Measurements from ENCODE around the gene SERPINI2.

Gene SERPINI2, protein sequence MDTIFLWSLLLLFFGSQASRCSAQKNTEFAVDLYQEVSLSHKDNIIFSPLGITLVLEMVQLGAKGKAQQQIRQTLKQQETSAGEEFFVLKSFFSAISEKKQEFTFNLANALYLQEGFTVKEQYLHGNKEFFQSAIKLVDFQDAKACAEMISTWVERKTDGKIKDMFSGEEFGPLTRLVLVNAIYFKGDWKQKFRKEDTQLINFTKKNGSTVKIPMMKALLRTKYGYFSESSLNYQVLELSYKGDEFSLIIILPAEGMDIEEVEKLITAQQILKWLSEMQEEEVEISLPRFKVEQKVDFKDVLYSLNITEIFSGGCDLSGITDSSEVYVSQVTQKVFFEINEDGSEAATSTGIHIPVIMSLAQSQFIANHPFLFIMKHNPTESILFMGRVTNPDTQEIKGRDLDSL

DNA sequence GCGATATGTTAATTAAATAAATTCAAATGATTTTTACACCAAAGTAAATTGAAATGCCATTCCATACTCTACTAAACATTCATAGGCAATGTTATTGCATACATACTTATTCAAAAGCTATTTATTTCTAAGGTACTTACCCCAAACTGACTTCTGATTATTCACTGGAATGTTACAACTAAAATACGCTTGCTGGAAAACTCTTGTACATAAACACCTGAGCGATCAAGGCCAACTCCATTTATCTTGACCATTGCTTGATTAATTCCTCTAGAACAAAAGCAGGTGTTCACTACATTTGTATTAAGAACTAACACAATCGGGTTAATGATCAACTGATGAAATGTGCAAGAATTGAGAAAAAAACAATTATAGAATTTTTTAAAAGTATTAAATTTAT, at the start of gene SERPINI2:
TSS of gene SERPINI2 (minus strand) at position 180 of the 400 bp plus-strand sequence. CDS start 2,208 bp downstream, outside the sequence.
- DNase-seq, result no peak

DNA sequence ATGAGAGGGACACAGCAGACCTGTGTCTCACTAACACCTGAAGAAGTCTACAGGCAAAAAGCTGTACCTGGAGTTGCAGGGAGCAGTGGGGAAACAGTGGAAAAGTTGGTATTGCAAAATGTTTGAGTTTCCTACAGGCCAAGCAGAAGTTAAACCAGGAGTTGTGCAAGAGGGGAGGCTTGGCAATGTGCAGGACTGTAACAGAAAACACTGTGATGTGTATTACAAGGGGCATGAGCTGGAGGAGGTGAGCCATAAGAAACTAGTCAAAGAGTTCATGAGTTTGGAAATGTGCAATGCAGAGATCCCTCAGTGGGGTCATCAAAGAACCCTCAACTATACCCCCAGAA, 47.1 kb upstream of the SERPINI2 start:
- DNase-seq, result no peak

DNA sequence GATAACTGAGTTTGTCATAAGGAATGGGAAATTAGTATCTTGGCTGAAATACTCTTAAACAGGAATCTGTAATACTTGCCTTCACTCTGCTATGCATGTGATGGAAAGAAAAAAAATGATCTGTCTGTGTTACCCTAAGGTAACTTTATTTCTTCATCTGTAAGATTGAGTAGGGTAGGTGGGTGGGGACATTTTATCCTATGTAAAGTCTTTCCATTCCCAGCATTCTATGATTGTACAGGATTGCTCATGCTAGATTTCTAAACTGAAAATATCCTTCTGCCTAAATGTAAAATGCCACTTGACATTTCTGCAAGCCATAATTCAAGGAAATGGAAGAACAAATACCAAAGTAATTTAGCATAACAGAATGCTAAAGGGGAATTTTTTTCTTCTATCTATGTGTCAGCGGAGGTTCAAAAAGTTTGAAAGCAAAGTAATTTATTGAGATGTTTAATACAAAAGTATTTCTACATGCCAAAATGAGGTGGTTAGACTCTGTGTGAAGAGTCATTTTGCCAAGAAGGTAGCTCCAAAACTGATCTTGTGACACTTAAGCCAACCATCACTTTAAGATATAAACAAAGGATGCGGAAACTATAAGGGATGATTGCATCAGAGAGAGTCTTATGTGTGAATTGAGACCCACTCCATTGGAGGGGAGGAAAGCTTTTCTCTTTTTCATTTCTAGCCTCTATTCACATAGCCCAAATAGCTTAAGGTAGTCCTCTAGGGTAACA, 46.6 kb upstream of the SERPINI2 start:
- DNase-seq, result no peak

DNA sequence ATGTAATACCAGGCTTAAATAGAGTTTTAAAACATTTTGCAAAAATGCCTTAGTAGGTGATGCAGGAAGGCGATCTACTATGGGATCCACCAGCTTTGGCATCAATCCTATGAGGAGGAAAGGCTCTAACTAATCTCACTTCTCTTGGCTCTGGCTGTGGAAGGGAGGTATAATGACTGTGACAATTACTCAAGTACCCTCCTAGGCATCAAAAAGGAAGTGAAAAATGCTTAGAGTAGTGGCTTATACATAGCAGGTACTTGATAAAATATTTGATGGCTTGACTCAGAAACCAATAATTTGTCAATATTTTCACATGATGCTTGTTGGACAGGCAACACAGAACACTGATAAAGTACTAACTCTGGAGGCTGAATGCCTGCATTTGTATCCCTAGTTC, 34.1 kb upstream of the SERPINI2 start:
- DNase-seq, result no peak

DNA sequence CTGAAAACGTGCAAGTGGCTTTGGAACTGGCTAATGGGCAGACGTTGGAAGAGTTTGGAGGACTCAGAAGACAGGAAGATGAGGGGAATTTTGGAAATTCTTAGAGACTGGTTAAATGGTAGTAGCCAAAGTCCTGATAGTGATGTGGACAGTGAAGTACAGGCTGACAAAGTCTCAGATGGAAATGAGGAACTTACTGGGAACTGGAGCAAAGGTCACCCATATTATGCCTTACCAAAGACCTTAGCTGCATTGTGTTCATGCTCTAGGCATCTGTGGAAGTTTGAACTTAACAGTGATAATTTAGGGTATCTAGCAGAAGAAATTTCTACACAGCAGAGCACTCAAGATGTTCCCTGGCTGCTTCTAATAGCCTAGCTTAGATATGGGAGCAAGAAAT, 28.6 kb upstream of the SERPINI2 start:
- no peak for DNase-seq

DNA sequence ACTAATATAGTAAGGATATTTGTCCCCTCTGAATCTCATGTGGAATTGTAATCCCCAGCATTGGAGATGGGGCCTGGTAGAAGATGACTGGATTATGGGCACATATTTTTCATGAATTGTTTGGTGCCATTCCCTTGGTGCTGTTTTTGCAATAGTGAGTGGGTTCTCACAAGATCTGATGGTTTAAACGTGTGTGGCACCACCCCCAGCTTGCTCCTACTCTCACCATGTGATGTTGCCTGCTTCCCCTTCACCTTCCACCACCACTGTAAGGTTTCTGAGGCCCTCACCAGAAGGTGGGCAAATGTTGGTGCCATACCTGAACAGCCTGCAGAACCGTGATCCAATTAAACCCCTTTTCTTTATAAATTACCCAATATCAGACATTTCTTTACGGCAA, 28.1 kb upstream of the SERPINI2 start:
- DNase-seq, result no peak

DNA sequence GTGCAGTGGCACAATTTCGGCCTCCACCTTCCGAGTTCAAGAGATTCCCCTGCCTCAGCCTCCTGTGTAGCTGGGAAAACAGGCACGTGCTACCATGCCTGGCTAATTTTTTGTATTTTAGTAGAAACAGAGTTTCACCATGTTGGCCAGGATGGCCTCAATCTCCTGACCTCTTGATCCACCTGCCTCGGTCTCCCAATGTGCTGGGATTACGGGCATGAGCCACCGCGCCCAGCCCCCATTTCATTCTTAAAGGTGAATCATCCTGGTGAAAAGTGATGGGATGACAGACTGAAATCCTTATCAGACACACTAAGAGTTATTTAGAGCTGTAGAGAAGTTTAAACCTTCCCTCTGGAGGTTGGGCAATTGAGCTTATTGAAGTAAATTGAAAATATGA, 24.1 kb upstream of the SERPINI2 start:
- DNase-seq, result no peak

DNA sequence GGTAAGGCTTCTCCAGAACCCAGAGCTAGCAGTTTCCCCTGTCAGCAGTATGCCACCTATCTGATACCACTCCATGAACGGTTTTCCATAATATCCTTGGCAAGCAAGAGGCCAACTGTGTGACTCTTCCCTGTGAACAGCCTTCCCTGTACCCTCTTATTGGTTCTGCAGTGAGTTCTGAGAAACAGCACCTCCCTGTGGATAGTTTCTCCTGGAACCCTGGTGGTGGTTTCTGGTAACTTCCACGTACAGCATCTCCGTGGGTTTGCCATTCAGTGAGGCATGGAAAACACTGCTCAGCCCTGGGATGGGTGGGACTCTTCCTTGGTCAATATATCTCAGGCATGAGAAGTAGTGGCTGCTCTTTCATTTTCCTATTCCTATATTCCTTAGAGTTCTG, 19.4 kb upstream of the SERPINI2 start:
- no peak for DNase-seq

DNA sequence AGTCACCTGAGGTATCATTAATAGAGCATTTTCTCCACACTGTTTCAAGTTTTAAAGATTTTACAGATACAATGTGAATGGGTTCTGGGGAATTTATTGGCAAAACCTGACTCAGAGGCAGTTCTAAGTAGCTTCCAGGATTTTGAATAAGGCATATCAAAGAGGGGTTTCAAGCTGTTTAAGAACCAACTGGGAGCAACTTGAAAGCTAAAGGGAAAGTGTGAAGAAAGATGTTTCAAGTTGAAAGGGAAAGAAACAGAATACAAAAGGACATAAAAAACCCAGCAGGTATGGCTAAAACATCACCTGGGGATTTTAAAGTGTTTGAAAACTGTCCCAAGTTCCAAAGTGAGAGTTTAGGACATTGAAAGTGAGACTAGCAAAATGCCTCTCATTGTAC, 17.8 kb upstream of the SERPINI2 start:
- no peak for DNase-seq

DNA sequence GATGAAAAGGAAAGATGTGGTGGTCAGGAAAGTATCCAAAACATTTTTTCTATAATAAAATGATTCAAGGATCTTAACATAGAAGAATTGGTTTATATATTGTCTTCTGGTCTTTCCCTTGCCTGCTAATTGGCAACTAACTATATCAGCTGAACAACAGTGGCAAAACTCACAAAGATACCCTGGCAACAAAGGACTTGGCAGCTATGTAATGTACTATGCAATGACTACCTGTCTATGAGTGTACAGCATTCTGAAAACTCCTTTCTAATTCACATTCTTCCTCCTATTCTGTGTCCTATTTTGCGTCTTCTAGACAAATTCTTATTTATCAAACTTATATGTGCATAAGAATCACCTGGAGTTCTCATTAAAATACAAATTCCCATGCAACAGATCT, 15.7 kb upstream of the SERPINI2 start:
- no peak for DNase-seq

DNA sequence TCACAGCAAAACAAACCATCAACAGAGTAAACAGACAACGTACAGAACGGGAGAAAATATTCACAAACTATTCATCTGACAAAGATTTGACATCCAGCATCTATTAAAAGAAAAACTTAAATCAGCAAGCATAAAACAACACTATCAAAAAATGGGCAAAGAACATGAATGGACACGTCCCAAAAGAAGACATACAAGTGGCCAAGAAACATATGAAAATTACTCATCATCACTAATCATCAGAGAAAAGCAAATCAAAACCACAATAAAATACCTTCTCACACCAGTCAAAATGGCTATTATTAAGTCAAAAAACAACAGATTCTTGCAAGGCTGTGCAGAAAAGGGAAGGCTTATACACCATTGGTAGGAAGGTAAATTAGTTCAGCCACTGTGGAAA, 13.7 kb upstream of the SERPINI2 start:
- no peak for DNase-seq

DNA sequence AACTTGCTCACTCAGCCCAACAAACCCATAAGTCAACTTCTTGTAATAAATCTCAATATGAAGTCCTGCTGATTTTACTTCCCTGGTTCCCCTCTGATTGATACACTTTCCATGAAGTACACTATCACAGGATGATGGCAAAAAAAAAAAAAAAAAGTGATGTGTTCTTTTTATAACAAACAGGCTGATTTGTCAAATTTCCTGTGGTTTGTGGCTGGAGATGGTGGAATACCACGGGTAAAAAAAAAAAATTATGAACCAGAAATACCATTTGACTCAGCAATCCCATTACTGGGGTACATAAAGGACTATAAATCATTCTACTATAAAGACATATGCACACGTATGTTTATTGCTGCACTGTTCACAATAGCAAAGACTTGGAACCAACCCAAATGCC, 10.7 kb upstream of the SERPINI2 start:
- DNase-seq, result no peak

DNA sequence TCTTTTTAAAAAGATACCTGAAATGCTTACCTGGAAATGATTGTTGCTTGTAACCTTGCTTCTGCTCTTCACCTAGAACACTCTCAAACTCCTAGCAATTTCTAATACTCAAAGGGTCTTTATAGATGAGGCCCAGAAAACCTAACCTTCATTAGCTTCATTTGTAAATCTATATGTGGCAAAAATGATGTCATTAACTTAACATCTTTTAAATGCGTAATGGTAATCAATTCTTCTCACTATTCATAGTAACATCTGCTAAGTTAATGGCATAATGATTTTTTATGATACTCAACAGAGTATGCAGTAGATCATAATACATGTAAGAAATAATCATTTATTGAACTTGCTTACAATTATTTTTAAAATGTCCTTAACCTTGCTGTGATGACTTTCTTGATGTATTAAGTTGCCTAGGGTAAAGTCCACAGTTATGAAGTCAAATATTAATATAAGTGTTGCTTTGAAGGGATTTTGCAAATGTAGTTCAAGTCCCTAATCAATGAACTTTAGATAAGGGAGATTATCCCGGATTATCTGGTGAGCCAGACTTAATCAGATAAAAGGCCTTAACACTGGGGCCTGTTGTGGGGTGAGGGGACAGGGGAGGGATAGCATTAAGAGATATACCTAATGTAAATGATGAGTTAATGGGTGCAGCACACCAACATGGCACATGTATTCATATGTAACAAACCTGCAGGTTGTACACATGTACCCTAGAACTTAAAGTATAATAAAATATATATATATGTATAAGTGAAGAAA, 10.1 kb upstream of the SERPINI2 start:
- DNase-seq, result no peak

DNA sequence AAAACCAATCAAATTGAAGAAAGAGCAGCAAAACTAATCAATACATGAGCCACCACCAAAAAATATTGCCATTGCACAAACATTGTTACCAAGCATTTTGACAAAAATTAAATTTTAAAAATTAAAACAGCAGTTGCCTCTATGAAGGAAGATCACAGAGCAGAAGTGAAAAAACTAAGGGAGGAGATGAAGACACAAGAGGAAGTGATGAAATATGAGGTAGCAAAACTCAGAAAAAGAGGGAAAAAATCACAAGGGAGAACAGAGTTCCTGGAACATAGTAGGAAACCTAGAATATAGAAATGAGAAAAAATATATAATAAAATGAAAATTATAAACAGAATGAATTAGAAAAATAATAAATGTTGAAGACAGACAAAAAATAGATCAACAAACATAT, 7.3 kb upstream of the SERPINI2 start:
- no peak for DNase-seq

DNA sequence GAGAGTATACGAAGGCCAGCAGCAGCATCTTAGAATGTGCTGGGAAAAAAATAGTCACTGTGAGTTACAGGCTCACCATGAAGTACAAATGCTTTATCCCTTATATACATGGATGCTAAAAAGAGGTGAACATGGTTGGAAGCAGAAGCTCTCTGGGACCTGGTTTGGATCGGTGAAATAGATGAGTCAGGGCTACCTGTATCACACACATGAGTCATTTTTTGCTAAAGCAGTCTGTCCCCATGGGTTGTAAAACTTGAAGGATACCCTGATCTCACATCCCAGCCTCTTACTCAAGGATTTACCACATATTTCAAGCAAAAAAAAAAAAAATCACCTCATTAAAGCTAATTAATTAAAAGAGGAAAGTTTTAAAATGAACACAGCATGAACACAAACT, 6.9 kb upstream of the SERPINI2 start:
- no peak for DNase-seq

DNA sequence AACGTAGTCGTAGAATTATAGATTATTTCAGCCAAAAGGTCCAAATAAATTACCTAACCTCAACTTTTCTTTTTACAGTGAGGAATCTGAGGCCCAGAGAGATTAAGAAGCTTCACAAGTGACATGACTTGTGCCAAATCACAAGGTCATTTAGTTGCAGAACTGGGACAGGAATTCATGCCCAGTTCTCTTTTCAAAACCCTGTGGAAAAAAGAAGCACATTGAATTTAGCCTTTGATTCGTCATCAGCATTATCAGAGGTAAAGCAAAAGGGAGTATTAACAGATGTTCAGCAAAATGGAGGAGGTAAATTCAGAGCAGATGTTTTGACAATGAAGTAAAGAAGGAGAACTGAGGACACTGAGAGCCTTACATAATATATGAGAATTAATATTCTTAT, 4.5 kb downstream of the SERPINI2 start:
- no peak for DNase-seq

DNA sequence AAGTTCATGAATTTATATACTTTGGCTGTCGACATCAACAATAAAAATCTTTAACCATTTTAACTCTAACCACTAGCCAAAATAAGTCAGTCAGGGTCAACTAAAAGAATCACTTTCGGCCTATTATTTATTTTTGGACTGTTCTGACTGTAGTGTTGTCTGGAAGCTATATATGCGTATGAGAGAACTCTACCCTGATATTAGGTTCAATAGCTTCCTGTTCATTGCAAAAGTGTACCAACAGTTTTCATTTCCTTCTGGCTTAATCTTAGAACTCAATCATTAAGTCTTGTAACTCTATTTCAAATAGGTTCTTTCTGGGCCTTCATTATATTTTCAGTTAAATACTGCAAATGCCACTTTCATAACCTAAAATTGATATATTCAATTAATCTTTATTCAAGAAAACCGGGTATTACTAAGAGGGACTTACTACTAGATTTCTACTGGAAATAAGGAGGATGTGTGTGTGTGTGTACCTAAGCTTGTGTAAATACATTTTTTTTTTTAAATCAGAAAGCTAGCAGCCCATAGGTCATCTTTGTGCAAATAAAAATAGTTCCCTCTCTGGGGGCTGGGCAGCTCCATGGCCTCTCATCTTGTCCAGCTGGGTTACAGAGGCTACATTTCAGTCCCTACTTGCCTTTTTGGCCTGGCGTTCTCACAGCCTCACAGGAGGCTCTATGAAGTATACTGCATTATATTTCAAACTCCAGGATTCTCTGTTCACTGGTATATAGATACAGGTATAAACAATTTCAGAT, 5.8 kb downstream of the SERPINI2 start:
- DNase-seq, result no peak

DNA sequence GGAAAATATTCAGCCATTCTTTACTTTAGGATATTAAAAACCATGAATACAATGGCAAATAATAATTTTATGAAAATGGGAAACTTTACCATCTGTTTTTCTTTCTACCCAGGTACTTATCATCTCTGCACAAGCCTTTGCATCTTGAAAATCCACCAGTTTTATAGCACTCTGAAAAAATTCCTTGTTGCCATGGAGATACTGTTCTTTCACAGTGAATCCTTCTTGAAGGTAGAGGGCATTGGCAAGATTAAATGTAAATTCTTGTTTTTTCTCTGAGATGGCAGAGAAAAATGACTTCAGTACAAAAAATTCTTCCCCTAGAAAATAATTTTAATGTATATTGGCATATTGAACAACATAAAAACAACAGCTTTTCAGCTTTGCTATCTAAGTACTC, 6.9 kb downstream of the SERPINI2 start:
- DNase-seq, result no peak

DNA sequence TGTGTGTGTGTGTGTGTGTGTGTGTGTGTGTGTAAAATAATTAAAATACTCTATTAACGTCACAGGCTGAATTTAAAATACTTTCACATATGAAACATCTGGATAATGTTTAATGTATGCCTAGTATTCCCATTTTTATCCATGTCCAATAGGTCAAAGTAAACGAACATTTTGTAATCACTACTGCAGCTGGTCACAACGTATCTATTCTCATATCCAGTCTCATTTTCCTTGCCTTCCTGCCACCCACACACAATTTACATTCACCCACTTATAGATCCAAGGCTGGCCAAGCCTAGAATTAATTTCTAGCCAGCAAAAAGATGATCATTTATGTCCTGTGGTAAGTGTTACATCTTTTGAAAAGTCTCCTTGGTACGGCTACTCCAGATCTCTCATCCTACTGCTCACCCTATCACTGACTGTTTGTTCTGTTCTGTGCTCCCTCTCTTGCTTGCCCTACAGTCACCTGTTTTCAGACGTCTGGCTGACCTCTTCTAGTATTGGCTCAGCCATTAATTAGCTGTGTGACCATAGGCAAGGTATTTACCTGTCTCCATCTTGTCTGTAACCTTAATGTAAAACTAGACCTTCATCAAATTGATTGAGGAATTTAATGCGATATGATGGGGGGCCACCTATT, 17.6 kb downstream of the SERPINI2 start:
- DNase-seq, result no peak

DNA sequence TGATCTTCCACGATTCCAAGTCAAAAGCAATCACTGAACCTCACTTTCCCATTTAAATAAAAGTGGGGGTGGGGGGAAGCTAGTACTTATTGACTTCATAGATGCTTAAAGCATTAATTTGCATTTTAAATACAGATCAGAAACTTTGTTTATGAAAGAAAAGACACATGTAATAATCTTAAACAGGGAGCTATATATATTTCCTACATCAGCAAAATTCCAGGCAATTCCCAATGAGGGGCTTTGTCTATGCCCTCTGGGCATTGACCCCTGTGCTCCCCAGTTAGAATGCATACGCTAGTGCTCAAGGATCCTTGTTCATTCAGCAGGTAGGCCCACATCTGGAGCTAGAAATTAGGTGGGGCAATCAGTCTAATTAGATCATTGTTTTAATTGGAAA, 20.0 kb downstream of the SERPINI2 start:
- no peak for DNase-seq

DNA sequence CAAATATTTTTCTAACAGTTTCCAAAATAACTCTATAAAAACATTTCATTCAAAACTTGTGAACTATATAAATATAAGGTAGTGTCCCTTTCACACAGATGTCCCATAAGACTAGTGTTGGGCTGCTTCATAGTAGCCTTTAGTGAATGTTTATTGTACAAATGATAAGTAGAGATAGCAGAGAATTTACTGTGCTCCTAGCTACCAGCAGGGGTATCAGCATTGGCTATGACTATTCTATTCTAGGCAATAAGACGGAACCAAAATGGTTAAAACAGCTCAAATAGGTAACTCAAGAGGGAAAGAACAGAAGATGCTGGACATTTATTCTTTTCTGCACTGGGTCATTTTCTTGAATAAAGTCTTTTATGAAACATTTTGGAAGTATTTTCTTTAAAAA, 22.6 kb downstream of the SERPINI2 start:
- DNase-seq, result no peak

DNA sequence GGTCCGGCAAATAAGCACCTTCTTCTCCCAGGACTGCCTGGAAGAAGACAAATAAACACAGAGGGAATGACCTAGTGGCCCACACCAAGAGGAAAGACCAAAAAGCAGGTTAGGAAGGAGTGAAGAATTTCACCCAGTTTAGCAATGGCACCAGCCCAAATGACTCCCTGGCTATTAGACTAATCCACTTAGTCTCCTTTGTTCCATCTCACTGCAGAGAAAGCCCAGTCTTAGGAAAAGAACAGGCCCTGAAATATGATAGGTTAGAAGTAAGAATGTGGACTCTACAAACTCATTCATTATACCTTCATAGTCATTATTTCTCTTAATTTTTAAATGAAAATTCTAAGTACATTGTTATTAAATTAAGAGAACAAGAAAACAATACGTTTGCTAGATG, 23.2 kb downstream of the SERPINI2 start:
- no peak for DNase-seq

DNA sequence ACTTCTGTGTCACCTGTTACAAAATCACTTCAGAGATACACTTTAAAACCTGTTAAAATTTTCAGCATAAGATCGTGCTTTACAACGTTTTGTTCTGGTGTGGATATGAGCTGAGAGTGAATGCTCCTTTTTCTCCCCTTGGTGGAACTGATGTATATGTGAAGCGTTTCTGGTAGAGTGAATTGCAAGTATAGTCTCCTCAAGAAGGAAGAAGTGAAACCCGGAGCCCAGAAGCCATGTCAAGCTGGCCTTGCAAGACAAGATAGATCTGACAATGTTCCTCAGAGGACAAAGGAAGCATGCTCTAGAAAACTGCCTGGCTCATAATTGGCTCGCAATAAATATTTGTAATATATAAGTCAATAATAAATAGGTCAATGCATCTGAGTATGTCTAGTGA, 23.6 kb downstream of the SERPINI2 start:
- no peak for DNase-seq
